GM21515 (cell line): Measurements from ENCODE around the gene PARD6G.
A peak's percentile ranks its signal among the peaks of the same experiment; 100 is the strongest.
"Not testable (repeated sequence)": the region's sequence is repeated elsewhere in the genome, so short reads cannot be mapped to it uniquely, and the experiment has no call there.

Experiments used
- ATAC-seq: cut with Tn5 transposase; IDR thresholded peaks from one replicate; pipeline ENCODE4 v1.9.1; 2021; ENCODE audit not compliant: unreplicated experiment

The PARD6G gene, protein sequence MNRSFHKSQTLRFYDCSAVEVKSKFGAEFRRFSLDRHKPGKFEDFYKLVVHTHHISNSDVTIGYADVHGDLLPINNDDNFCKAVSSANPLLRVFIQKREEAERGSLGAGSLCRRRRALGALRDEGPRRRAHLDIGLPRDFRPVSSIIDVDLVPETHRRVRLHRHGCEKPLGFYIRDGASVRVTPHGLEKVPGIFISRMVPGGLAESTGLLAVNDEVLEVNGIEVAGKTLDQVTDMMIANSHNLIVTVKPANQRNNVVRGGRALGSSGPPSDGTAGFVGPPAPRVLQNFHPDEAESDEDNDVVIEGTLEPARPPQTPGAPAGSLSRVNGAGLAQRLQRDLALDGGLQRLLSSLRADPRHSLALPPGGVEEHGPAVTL

DNA sequence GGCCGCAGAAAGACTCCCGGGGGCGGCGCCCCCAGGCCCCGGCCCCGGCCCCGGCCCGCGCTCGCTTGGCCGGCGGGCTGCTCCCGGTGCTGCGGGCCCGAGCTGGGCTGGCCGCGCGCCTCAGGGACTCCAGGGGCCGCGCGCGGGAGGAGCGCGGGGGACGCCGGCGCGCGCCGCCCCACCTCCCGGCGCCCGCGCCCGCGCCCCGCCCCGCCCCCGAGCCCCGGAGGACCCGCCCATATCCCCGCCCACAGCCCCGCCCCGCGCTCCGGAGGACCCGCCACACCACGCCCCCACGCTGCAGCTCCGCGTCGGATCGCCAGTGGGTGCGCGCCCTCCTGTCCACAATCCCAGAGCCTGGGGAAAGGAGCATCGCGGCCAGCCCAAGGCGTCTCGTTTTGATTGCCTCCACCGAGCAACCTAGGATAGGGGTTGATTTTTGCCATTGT lies at the start of gene PARD6G:
Gene PARD6G (minus strand): TSS at position 122 of the 449 bp plus-strand sequence. CDS start 166 bp downstream, outside the sequence.
- ATAC-seq, result peak; percentile 54

DNA sequence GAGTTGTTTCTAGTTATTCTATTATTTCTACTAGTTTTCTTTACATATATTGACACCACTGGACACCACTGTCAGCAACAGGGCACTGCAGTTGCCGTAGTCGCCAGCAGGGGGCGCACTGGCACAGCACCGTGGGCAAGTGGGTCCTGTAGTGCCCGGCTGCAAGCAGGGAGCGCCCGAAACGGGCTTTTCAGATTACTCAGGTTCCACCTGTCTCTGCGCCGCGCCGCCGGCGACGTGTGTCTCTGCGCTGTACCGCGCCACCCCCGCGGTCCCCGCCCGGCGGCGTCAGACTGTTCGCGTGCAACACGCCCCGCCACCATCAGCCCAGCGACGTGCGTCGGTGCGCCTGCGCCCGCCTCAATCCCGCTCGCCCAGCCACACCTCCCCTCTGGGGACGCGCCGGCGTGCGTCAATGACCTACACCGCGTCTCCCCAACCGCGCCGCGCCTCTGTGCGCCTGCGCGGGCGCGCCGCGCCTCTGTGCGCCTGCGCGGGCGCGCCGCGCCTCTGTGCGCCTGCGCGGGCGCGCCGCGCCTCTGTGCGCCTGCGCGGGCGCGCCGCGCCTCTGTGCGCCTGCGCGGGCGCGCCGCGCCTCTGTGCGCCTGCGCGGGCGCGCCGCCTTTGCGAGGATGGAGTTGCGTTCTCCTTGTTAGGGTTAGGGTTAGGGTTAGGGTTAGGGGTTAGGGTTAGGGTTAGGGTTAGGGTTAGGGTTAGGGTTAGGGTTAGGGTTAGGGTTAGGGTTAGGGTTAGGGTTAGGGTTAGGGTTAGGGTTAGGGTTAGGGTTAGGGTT lies 15.1 kb upstream of the PARD6G start:
- ATAC-seq, result not testable (repeated sequence)

DNA sequence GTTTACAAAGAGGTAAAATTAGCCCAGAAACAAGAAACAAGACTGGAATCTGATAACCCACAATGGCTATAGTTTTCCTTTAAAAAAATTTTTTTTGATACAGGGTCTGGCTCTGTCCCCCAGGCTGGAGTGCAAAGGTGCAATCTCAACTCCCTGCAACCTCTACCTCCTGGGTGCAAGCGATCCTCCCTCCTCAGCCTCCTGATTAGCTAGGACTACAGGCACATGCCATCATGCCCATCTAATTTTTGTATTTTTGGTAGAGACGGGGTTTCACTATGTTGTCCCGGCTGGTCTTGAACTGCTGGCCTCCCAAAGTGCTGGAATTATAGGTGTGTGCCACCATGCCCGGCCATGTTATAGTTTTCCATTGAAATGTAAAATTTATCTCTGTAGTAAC lies 12.3 kb upstream of the PARD6G start:
- no peak for ATAC-seq

DNA sequence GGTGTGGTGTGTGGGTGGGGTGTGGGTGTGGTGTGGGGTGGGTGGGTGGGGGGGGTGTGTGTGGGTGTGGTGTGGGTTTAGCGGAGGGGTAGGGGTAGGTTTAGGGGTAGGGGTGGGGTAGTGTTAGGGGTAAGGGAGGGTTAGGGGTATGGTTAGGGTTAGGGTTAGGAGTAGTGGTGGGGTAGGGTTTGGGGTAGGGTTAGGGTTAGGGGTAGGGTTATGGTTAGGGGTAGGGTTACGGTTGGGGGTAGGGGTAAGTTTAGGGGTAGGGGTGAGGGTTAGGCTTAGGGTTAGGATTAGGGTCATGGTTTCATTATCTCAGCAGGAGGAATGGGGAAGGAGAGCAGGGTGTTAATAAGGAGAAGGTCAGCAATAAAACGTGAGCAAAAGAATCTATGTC lies 11.3 kb upstream of the PARD6G start:
- no peak for ATAC-seq

DNA sequence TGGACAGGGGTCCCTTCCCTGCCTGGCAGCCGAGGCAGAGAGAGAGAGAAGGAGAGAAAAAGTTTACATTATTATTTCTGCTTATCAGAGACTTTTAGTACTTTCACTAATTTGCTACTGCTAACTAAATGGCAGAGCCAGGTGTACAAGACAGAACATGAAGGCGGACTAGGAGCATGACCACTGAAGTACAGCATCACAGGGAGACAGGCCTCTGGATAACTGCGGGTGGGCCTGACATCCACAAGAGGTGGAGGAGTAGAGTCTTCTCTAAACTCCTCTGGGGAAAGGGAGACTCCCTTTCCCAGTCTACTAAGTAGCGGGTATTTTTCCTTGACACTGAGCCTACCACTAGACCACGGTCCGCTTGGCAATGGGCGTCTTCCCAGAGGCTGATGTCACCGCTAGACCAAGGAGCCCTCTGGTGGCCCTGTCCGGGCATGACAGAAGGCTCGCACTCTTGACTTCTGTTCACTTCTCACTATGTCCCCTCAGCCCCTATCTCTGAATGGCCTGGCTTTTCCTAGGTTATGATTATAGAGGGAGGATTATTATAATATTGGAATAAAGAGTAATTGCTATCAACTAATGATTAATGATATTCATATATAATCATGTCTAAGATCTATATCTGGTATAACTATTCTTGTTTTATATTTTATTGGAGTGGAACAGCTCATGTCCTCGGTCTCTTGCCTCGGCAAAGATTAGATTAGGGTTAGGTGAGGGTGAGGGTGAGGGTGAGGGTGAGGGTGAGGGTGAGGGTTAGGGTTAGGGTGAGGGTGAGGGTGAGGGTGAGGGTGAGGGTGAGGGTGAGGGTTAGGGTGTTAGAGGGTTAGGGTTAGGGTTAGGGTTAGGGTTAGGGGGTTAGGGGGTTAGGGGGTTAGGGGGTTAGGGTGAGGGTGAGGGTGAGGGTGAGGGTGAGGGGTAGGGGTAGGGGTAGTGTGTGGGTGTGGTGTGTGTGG lies 10.5 kb upstream of the PARD6G start:
- ATAC-seq, result not testable (repeated sequence)

DNA sequence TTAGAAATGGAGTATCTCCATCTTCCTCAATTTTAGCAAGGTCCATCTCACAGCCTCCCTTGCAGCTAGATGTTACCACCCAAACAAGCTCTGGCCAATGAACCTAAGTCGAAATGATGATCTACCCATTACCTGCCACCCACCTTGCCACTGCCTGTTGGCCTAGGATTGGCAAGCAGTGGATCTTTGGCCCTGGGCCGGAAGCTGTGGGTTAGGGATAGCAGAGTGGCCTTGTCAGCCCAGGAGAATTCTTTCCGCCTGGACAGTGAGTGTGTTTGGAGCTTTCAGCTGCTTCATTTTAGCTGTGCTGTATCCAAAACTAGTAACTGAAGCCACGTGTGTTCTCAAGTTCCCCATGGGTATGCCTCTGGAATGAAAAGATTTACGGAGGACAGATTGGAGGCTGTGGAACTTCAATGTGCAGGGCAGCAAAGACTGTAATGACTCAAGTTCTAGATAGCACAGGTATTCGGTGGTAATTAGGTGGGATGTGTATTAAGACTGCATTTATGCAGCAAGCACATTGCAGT lies 7.7 kb upstream of the PARD6G start:
- ATAC-seq, result no peak

DNA sequence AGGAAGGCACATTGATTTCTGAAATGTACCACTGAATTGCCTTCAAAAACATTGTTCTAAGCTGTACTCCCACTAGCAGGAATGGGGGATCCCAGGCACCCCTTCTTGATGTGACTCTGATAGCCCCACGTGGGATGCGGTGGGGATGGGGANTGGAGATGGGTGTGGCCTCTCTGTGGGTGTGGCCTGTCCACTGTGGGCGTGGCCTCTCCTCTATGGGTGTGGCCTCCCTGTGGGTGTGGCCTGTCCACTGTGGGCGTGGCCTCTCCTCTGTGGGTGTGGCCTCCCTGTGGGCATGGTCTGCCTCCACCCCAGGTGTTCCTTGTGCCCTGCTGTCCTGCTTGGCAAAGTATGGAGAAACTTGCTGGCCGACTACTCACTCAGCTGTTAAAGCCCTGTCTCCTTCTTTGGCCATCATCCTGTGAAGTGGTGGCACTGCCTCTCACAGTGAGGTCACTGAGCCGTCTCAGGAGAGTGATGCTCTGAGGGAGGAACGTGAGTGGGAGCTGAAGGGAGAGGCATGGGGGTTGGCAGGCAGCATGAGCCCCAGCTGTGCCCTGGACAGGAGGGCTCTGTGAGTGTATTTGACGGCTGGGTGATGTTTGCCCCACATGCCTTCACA lies 6.7 kb upstream of the PARD6G start:
- ATAC-seq, result no peak

DNA sequence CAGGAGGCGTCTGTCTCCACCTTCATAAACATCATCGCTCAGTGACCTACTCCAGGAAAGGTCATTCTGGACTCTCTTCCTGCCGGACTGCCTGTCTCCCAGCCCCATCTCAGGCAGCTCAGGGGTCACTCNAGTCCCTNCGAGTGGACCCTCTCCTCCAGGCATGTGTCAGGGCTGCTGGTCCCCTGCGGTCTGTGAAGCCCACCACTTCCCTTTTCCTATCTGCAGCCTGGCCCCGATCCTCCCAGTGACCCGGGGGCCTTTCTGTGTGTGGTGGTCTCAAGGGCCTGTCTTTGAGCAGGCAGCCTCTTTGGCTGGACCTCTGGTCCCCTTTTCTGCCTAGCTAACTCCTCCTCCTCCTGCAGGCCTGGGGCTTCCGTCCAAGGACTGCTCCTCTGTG lies 5.9 kb upstream of the PARD6G start:
- ATAC-seq, result no peak

DNA sequence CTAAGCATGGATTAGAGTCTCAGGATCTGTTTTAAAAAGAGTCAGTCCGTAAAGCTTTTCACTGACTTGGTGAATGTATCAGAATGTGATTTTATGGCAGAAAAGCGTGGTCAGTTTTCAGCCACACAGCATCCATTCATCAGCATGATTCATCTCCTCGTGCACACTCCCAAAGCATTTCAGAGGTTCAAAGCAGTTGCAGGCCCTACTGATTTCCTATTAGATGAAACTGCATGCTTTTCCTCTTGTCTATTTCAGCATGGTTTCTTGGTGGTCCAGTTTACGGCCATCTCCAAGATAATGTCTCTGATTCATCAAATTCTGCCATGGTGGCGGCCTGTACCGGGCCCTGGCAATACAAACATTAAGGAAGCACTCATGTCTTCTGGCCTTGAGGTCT lies 4.8 kb upstream of the PARD6G start:
- ATAC-seq, result no peak

DNA sequence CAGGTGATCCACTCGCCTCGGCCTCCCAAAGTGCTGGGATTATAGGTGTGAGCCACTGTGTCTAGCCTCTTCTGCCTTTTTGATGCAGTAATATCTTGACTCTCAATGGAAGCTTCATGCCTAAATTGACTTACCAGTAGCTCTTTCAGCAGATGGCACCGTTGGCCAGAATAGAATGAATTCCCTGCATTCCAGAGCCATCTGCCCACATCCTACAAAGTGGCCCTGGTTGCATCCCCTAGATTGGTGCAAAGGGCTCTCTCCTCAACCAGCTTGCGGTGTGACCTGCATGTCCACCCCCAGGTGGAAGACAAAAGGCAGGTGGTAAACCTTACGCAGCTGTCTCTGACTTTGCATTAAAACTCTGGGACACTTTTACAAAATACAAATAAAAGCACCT lies 4.4 kb upstream of the PARD6G start:
- ATAC-seq, result no peak

DNA sequence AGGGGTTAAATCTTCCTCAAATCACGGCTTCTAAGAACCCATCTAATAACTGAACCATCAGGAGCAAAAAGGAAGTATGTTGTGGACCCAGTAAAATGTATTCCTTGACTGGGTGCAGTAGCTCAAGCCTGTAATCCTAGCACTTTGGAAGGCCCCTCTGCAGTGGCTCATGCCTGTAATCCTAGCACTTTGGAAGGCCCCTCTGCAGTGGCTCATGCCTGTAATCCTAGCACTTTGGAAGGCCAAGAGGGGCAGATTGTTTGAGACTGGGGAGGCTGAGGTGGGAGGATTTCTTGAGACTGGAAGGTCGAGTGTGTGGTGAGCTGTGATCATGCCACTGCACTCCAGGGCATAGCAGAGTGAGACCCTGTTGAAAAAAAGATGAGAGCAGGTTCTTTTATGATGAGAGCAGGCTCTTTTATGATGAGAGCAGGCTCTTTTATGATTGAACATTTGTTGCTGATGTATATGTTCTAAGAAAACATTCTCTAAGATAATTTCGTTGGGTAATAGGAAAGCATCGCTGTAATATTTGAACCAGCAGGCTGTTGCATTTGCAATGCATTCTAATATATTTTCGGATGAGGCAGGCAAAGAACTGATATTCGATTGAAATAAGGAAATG lies 3.5 kb upstream of the PARD6G start:
- ATAC-seq, result no peak

DNA sequence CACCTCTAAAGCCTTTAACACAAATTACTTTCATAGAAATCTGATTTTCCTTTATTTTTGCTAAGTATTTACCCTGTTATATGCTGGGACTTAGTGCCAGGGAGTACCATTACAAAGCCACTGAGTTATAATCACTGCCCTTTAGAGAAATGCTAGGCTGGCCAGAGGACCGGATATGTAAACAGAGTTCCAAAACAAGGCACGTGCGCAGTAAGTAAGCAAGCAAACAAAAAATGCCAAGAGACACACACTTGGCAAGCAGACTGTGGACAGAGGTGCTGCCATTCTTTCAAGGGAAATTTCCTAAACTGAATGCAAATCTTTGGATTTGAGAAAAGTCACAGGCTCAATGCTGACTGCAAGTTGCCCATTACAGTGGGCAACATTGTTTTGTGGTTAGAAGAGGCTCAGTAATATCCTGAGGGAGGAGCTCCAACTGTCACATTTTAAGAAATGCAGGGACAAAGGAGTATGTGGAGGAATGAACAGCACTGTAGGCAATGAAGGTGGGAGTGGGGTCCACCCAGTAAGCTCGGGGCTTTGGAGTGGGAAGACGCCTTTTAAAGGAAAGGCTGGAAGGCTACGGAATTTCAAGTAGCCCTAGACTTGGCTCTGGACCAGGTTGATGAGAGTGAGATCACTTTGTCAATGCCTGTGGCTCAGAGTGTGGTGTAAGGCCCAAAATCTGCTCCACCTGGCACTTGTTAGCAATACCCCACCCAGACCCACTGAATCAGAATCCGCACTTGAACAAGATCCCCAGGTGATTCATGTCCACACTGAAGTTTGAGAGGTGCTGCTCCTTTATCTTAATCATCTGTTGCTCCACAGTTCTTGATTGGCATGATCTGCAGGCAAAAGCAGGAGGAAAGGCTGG lies 2.1 kb upstream of the PARD6G start:
- ATAC-seq, result no peak

DNA sequence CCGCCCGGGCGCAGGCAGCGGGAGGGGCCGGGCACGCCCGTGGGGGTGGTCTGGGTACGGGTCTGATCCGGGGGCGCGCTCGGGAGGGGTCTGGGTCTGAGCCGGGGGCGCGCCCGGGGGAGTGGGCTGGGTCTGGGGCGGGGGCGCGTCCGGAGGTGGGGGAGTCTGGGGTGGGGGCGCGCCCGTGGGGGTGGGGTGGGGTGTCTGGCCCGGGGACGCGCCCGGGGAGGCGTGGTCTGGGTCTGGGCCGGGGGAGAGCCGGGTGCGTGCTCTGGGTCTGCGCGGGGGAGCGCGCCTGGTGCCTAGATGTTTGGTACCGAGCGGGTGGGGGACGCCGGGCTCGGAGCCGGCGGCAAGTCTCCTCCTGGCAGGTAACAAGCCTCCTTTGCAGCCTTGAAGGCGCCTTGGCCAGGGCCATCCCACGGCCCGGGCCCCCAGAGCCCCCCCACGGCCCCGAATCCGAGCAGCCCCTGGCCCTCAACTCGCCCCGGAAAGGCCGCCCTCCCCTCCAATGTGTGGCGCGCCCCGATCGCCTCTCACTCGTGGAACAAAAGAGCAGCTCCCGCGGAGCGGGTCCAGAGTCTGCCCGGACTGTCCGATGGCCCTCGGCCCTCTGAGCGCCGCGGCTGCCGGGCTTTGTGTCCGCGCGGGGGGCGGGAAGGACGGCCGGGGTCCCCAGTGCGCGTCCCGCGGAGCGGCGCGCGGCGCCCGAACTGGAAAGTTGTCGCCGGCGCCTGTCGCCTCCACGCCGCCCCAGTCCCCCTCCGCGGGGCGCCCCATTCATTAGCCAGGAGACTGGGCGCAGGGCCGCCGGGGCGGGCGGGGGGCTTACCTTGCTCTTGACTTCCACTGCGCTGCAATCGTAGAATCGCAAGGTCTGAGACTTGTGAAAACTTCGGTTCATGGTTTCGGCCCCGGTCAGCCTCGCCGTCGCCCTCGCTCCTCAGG lies 595 bp downstream of the PARD6G start:
- ATAC-seq, result peak; percentile 34

DNA sequence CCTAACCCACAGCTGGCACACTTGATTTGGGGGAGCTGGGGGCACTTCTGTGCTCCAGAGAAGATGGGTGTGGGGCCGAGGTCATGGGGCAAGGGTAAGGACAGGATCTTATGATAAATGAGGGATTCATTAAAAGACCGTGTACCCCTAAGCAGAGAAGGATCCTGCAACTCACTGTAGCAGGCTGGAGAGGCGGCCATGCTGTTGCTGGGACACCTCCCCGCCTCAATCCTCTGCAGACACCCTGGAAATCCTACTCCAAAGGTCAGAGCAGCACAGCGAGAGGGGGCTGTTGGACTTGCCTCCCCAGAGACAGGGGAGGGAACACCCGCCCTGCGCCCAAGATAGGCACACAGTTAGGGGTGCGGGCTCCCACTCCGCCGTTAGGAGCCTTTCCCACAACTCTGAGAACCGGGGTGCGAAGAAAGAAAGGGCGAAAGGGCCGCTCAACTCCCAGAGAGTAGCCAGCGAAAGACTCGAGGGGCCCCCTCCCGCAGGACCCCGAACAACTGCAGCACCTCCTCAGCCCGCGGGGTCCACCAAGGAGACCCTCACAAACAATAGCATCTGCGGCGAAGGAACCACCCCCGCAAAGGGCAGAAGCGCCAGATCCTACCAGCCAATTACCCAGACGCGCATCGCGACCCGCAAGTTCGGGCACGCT lies 1.4 kb downstream of the PARD6G start:
- no peak for ATAC-seq

DNA sequence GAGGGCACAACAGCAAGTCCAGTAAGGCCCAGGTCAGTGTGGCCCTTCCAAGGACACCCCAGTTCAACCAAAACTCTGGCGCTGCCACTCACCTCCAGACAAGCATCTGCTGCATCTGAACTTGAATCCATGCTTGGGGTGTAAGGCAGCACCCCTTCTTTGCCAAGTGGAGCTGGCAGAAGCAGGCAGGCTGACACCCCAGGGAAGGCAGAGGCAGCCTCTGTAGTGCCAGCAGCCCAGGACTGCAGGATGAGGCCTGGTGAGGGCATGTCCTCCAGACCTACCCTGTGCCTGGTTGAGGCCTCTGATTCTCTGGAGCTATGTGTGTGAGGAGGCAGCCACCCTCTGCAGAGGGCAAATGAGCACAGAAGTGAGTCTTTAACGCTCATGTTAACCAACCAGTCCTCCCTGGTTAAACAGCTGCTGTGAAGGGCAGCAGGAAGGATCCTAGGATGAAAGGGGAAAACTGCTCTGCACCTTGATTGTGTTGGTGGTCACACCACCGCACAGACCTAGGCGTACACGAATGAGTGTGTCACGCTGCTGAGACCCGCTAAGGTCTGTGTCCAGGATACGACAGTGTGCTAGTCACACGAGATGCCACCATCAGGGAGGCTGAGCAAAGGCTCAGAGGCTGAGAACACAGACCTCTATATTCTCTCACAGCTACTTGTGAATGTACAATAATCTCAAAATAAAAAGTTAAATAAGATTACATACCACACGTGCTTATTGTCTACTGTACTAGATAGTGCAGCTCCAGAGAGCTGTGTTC lies 2.2 kb downstream of the PARD6G start:
- ATAC-seq, result no peak

DNA sequence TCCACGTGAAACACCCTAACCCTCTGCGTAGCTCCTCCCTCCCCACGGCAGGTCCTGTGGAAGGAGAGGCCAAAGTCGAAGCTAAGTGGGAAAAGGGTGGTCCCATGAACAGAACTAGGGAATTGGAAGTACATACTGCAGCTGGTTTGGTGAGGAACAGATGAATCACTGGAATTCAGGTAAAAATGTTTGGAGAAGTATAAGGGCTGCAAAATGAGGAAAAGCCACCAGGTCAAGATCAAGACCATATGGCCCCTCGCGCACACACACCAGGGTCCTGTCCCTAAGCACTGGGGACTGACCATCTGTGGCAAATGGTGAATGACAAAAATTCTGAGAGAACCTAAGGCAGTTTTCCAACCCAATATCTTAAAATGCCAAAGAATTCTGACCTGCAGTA lies 3.1 kb downstream of the PARD6G start:
- ATAC-seq, result no peak

DNA sequence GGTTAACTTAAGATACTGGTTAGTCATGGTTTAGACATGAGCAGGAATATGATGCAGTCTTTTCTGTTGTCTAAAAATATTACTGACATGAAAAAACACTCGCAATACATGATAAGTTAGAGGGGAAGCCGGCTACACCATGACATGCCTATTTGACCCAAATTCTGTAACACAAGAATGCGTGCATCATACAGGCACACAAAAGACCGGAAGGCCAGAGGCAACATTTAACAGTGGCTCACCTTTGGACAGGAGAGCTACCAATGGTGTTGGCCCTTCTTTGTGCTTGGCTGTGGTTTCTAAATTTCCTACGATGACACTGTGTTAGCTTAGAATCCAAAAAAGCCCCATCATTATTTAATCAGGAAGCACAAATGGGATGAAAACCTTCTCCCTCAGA lies 4.1 kb downstream of the PARD6G start:
- no peak for ATAC-seq
